GM19240 (cell line): Measurements from ENCODE around the gene CANT1.

ENCODE experiments used
- DNase-seq: peaks from one replicate; pipeline ENCODE4 v3.0.0; 2011; ENCODE audit warnings: low spot score; ENCODE audit not compliant: insufficient read length

The CANT1 gene

GRCh38 chr17:78995761-78996451, 13.7 kb downstream of the CANT1 start:
- no peak for DNase-seq

DNA sequence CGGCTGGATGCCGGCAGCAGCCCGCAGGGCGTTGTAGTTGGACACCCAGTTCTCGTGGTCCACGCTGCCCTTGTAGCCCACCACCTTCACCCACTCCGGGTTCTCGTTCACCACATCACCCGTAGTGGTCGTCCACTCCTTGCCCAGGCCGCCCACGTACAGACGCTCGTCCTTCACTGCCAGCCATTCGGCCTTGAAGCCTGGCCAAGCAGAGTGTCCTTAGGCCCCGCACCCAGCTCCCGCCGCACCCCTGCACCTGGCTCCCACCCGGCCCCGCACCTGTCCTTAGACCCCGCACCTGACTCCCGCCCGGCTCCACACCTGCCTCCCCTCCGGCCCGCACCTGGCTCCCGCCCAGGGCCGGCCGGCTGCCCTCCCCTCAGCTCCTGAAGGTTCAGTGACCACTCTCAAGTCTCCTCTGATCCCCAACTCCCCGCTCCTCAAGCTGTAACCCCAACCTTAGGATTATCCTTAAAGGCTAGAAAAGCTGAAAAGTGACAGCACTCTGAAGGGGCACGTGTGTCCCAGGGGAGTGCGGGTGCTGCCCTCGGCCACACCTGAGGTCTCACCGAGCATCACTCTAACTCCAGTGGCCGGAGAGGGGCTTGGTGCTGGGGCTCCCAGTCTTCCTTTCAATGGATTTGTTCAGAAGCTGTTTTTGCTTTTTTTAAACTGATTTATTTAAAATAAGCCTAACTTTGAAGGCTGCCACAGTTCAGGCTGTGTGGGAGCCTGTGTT, 14.4 kb downstream of the CANT1 start:
- DNase-seq = no peak

DNA sequence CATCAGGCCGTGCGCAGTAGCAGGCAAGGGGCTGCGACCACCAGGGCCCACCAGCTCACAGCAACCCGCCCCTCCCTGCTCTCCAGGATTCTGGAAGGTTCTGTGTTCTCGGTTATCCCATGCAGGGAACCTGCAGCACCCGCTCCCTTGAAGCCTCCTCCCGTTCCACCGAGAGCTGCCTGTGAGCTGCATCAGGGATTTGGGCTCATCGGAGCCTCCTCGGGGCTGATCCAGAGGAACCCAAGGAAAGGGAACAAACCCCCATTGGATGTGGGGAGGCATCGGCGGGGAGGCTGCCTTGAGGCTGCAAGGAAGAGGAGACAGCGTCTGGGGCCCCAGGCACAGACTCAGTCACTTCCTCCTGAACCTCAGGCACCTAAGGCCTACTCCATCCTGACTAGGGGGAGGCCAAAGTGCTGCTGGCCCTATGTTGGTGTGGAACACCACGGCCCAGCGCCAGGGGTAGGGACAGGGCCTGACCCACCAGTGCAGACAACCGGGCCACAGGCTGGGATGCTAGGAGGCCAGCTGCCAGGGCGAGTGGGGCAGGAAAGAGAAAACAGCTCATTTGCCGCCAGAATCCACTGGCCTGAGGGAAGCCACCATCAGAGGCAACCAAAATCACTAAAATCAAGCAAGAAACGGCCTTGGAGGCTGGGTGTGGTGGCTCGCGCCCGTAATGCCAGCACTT, 15.4 kb downstream of the CANT1 start:
- DNase-seq = no peak

DNA sequence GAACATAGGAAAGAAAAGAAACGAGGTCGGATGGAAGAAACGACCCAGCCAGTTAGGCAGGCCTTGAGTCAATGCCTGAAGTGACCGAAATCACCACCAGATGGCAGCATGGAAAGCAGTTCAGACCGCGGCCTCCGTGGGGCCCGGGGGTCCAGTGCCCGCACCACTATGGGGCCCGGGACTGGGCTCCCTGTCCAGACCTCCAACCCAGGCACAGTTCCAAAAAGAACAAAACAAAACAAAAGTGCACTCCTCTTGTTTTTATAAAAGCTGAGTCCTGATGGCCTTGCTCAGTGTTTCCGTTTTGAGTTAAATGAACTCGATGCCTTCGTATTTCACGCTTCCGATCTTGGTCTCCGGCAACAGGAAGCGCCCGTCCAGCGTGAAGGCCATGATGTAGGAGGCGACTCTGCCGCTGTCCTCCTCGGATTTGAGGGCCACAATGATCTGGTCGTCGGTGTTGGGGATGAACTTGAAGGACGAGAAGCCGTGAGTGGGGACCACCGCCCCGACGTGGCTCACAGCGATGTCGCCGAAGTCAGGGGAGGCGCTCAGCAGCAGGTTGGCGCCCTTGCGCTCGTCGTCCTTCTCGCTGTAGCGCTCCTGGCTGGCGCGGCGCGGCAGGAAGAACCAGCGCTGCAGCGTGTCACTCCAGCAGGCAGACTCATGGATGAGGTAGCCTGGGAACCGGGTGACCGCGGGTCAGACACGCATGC, 16.2 kb downstream of the CANT1 start:
- DNase-seq = peak; percentile 46

DNA sequence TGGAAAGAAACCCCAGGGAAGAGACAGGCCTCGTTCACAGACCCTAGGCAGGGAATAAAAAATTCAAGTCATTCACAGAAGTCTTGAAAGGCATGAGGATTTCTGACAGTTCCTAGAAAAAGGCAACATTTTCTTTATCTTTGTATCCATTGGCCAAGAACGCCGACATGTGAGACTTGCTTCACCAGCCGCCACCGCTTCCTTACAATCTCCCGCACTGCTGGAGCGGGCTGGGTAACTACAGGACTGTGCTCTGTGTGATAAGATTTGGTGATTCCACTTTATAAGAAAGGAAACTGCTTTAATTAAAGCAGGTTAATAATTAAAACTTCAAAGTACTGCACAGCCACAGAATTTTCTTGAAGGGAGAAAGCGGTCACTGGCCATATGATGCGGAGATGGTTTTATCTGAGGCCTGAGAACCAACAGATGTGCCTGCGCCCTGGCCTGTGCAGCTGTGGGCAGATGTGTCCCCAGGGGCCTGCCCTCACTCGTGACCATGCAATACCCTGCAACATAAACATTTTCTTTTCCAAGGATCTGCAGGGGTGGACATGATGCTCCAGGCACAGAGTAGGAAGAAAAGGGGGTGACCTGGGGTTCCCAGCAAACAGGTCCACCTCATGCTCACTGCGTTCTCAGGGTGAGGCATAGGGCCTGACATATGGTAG, 16.9 kb downstream of the CANT1 start:
- DNase-seq = no peak

DNA sequence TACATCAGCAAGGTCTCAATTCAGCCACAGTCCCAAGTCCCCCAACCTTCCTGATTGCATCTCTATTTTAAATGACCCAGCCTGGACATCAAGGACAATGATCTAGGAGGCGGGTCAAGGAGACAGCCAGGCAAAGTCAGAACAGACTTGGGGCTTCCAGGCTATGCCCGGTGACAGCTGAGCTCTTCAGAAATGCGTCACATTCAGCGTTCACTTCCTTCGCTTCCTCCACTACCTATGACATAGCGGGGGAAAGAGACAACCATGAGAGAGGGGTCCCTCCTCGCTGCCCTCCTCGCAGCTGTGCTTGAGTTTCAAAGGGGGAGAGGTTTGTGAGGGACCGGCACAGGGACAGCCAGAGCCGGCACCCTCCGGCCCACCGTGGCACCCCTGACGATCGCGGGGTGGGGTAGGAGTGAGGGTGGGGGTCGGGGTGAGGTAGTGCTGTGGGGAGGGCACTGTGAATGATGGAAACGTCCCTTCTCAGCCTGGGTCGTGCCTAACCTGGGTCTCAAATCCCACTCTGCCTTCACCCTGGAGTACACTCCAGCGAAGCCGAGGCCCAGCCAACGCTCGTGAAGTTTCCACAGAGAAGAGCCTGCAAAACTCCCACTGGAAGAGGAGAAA, 17.5 kb downstream of the CANT1 start:
- no peak for DNase-seq

- DNase-seq = no peak
These were observed 18.4 kb downstream of the CANT1 start for GRCh38 chr17:78991017-78991738.

DNA sequence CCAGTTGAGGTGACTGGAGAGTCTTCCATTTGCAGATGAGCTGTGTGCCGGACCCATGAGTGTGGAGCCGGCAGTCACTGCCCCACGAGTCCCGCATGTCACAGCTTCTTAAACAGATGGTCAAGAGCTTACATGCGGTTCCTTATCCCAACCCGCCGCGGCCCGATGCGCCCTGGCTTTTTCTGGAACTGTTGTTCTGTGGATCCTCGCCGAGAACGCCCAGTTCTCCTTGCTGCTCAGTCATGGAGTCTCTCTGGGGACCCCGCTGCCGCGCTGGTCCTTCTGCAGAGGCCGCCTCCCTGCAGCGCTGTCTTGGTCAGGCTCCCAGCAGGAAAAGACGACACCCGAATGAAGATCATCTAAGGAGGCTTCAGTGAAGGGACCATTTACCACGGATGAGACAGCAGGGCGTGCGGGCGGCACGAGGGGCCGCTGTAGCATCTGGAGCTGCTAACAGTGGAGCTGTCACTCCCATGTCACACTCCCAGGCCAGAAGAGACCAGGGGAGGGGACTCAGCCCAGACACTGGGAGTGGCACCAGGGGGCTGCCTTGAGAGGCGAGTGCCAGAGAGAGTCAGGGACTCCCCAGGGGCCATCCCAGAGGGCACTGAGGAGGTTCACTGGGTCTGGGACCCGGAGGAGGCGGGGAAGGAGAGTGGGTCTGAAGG, 19.1 kb downstream of the CANT1 start:
- DNase-seq = no peak

DNA sequence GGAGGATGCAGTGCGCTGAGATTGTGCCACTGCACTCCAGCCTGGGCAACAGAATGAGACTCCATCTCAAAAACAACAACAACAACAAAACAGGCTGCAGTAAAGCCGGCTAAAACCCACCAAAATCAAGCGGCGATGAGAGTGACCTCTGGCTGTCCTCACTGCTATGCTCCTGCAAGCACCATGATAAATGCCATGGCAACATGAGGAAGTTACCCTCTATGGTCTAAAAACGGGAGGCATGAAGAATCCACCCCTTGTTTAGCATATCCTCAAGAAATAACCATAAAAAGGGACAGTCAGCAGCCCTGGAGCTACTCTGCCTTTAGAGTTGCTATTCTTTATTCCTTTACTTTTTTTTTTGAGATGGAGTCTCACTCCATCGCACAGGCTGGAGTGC, 21.4 kb downstream of the CANT1 start:
- no peak for DNase-seq

GRCh38 chr17:78986649-78987328, 22.8 kb downstream of the CANT1 start:
- DNase-seq = no peak

- no peak for DNase-seq
These were observed 23.4 kb downstream of the CANT1 start for GRCh38 chr17:78986048-78986648.

GRCh38 chr17:78985395-78985794, 24.2 kb downstream of the CANT1 start:
- DNase-seq = no peak

DNA sequence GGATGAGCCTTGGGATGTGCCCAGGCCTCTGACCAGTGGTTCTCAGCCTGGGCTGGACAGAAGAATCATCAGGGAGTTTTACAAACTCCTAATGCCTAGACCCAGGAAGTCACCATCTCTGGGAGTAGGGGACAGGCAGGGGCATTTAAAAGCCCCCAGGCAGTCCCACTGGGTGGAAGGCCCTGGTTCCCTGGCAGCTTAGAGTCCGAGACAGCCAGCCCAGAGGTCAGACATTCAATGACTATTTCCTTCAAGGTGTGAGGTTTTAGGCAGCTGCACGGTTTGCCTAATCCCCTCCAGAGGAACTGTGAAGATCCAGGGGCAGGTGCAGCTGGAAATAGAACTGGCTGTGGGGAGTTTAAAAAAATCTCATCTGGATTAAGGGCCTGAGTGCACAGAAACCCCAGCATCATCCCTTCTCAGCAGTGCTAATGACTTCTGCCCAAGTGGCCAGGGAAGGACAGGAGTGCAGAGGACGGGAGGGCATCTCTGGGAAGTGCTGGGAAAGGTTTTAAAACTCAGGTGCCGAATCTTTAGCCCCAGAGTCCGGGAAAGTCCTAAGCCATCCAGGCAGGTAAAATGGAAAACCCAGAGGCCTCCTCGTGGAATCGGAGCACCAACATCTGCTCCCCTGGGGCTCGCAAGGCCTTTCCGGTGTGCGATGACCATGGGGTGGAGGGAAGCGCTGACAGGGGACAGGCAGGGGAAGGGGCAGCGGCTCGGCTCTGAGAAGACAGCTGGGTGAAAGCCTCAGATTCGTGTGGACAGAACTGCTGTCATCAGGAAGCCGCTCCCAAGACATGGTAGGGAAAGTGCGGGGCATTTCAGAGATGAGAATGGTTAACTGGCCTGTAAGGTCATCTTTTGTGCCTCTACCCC, 28.3 kb downstream of the CANT1 start:
- DNase-seq = no peak

DNA sequence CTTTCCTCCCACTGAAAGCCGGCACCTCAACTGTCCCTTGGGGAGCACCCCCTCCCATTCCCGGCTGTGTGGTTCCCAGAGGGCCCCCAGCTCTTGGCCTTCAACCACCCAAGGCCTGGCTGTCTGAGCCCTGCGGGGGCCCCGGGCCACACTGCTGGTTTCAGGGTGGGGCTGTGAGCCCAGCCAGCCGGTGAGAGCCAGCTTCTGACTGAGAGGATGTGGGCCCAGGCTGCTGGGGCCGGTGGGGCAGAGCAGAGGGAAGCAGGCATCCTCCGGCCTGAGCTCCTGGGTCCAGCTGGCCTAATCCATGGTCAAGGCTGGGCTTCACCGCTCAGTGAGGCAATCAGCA, 29.0 kb downstream of the CANT1 start:
- DNase-seq = no peak

- no peak for DNase-seq
These were observed 29.6 kb downstream of the CANT1 start, which contains the start of gene LGALS3BP for GRCh38 chr17:78979780-78980623. Gene LGALS3BP, minus strand, starts transcription at chr17:78979923. Its CDS starts 2,732 bp downstream, at chr17:78977191.
